Measurements from ENCODE around the gene DSCAML1.

The DSCAML1 gene

GRCh38 chr11:117631336-117632140 is 165.5 kb downstream of the DSCAML1 start:
- DNase-seq = no peak

- DNase-seq = no peak
Observed at GRCh38 chr11:117629891-117630538, 167.0 kb downstream of the DSCAML1 start.

- DNase-seq = no peak
Observed at GRCh38 chr11:117629146-117629545, 167.9 kb downstream of the DSCAML1 start.

GRCh38 chr11:117627259-117627658 is 169.8 kb downstream of the DSCAML1 start:
- no peak for DNase-seq

- no peak for DNase-seq
Observed at GRCh38 chr11:117626576-117626975, 170.4 kb downstream of the DSCAML1 start.

- DNase-seq = no peak
Observed at GRCh38 chr11:117625237-117625636, 171.8 kb downstream of the DSCAML1 start.

- DNase-seq = no peak
Observed at GRCh38 chr11:117623831-117624271, 173.2 kb downstream of the DSCAML1 start.

GRCh38 chr11:117621226-117621625 is 175.8 kb downstream of the DSCAML1 start:
- no peak for DNase-seq

GRCh38 chr11:117620659-117621058 is 176.4 kb downstream of the DSCAML1 start:
- DNase-seq = no peak

GRCh38 chr11:117620086-117620485 is 176.9 kb downstream of the DSCAML1 start:
- DNase-seq = peak; percentile 28

- no peak for DNase-seq
Observed at GRCh38 chr11:117619661-117620060, 177.4 kb downstream of the DSCAML1 start.

GRCh38 chr11:117618982-117619355 is 178.0 kb downstream of the DSCAML1 start:
- DNase-seq = peak; percentile 12

GRCh38 chr11:117618302-117618981 is 178.6 kb downstream of the DSCAML1 start:
- DNase-seq = peak; percentile 47

- DNase-seq = no peak
Observed at GRCh38 chr11:117616979-117617378, 180.0 kb downstream of the DSCAML1 start.

- no peak for DNase-seq
Observed at GRCh38 chr11:117614728-117615127, 182.3 kb downstream of the DSCAML1 start.

- DNase-seq = no peak
Observed at GRCh38 chr11:117613521-117613920, 183.5 kb downstream of the DSCAML1 start.

- no peak for DNase-seq
Observed at GRCh38 chr11:117612177-117612576, 184.8 kb downstream of the DSCAML1 start.

GRCh38 chr11:117610901-117611300 is 186.1 kb downstream of the DSCAML1 start:
- DNase-seq = no peak

GRCh38 chr11:117610045-117610444 is 187.0 kb downstream of the DSCAML1 start:
- DNase-seq = no peak

GRCh38 chr11:117607449-117607848 is 189.6 kb downstream of the DSCAML1 start:
- no peak for DNase-seq

GRCh38 chr11:117606790-117607189 is 190.2 kb downstream of the DSCAML1 start:
- no peak for DNase-seq

- DNase-seq = no peak
Observed at GRCh38 chr11:117606211-117606610, 190.8 kb downstream of the DSCAML1 start.

GRCh38 chr11:117605331-117605730 is 191.7 kb downstream of the DSCAML1 start:
- no peak for DNase-seq

Measured in NCI-H2029 (cell line).